B cell (primary cell): ENCODE data around the gene FHIT. TPM values are rescaled to one million over a fixed set of nuclear protein-coding genes. Genes with fewer than 3 reads are reported as not detected.

Experiments used
- ATAC-seq: fragments of 200-7000 bp; cut with Tn5 transposase; one replicate; pipeline ENCODE4 v1.10.0; 2021; ENCODE audit warnings: low read depth, mild to moderate bottlenecking, moderate number of reproducible peaks, moderate library complexity
- CTCF ChIA-PET: fragments of 350-600 bp; sonication (Branson Sonifier 250); formaldehyde crosslinking; loops from one replicate; lab custom pipeline; 2021; ENCODE audit warnings: antibody characterized with exemption, inconsistent platforms; lab: Charles Lee
- POLR2A ChIA-PET: fragments of 350-600 bp; sonication (Branson Sonifier 250); formaldehyde crosslinking; loops from one replicate; lab custom pipeline; 2021; ENCODE audit warnings: antibody characterized with exemption; lab: Charles Lee
- DNase-seq: peaks from one replicate; pipeline ENCODE4 v3.0.0; 2013
- H2AFZ ChIP-seq: 2 replicates; pipeline ENCODE4 v1.6.1; 2012; ENCODE audit warnings: mild to moderate bottlenecking, low read depth, low read length; ENCODE audit not compliant: insufficient read depth, poor library complexity, severe bottlenecking
- H3K27ac ChIP-seq, 2 donors: 1 replicate in 1 of 2; 2 replicates in 1 of 2; pipeline ENCODE4 v1.5.1; 2012 to 2013; ENCODE audit warnings: low read length in 2 of 2, mild to moderate bottlenecking in 2 of 2, moderate library complexity in 1 of 2
- H3K27me3 ChIP-seq, 4 experiments: fragments of 200-600 bp in 1 of 4; sonication (generic) in 1 of 4; replicated peaks in 1 of 4; 1 replicate in 2 of 4; 2 replicates in 2 of 4; pipeline versions ENCODE4 v1.6.1 to v1.7.0; 2013 to 2016; ENCODE audit warnings: low read length in 3 of 4, mild to moderate bottlenecking in 2 of 4, mixed read lengths in 1 of 4, moderate library complexity in 1 of 4; ENCODE audit not compliant: insufficient read depth in 4 of 4, control insufficient read depth in 3 of 4; ENCODE audit errors: control extremely low read depth in 1 of 4
- H3K36me3 ChIP-seq, 2 experiments: replicated peaks in 1 of 2; 1 replicate in 1 of 2; 2 replicates in 1 of 2; pipeline versions ENCODE4 v1.6.1 to v1.7.1; 2013; ENCODE audit warnings: low read length in 1 of 2; ENCODE audit not compliant: insufficient read depth in 2 of 2, control insufficient read depth in 1 of 2; ENCODE audit errors: control extremely low read depth in 1 of 2, extremely low read depth in 1 of 2
- H3K4me1 ChIP-seq, 2 donors: fragments of 200-600 bp in 1 of 2; sonication (generic) in 1 of 2; 1 replicate in 1 of 2; 2 replicates in 1 of 2; pipeline versions ENCODE4 v1.5.1 to v1.6.1; 2013 to 2017; ENCODE audit warnings: low read length in 2 of 2; ENCODE audit not compliant: control insufficient read depth in 2 of 2, insufficient read depth in 2 of 2
- H3K4me2 ChIP-seq: replicated peaks from 2 replicates; pipeline ENCODE3; 2012; ENCODE audit warnings: mild to moderate bottlenecking, low read depth, low read length; ENCODE audit not compliant: poor library complexity, severe bottlenecking
- H3K4me3 ChIP-seq, 5 experiments: fragments of 200-600 bp in 1 of 5; sonication (generic) in 1 of 5; 1 replicate in 3 of 5; 2 replicates in 2 of 5; pipeline versions ENCODE4 v1.5.1 to v1.7.0; 2011 to 2016; ENCODE audit warnings: low read length in 4 of 5, mild to moderate bottlenecking in 4 of 5, low read depth in 2 of 5, control low read depth in 1 of 5, moderate library complexity in 1 of 5; ENCODE audit not compliant: insufficient read depth in 1 of 5; ENCODE audit errors: control extremely low read depth in 1 of 5, extremely low read depth in 1 of 5
- H3K79me2 ChIP-seq: fragments of 200-600 bp; sonication (generic); one replicate; pipeline ENCODE4 v1.6.0; 2016; ENCODE audit warnings: low read length; ENCODE audit not compliant: control insufficient read depth, insufficient read depth
- H3K9ac ChIP-seq: fragments of 200-600 bp; sonication (generic); 2 replicates; pipeline ENCODE4 v1.6.1; 2017; ENCODE audit warnings: mild to moderate bottlenecking, low read length, moderate library complexity
- H3K9me3 ChIP-seq, 3 donors: one replicate each; pipeline versions ENCODE4 v1.6.1 to v1.7.1; 2013; ENCODE audit warnings: low read length in 2 of 3; ENCODE audit not compliant: control insufficient read depth in 2 of 3, insufficient read depth in 1 of 3; ENCODE audit errors: control extremely low read depth in 1 of 3
- H4K20me1 ChIP-seq: 2 replicates; pipeline ENCODE4 v1.6.0; 2012; ENCODE audit warnings: mild to moderate bottlenecking, low read length; ENCODE audit not compliant: insufficient read depth, control insufficient read depth, poor library complexity, severe bottlenecking
- H3K27ac Mint-ChIP-seq: one replicate; pipeline ENCODE4 v1.8.0; 2021; ENCODE audit warnings: mixed read lengths
- H3K27me3 Mint-ChIP-seq: one replicate; pipeline ENCODE4 v1.8.0; 2021; ENCODE audit warnings: mixed read lengths
- H3K4me1 Mint-ChIP-seq: one replicate; pipeline ENCODE4 v1.8.0; 2021; ENCODE audit warnings: mixed read lengths
- H3K4me3 Mint-ChIP-seq: one replicate; pipeline ENCODE4 v1.8.0; 2021; ENCODE audit warnings: mixed read lengths
- H3K9me3 Mint-ChIP-seq: one replicate; pipeline ENCODE4 v1.8.0; 2022; ENCODE audit warnings: mixed read lengths; ENCODE audit not compliant: insufficient read depth
- CTCF ChIP-seq: fragments of 200-600 bp; IDR thresholded peaks from one replicate; pipeline ENCODE4 v1.8.0; 2022; ENCODE audit warnings: antibody characterized with exemption, mild to moderate bottlenecking
- EZH2 ChIP-seq: IDR thresholded peaks from 2 replicates; pipeline ENCODE4 v1.6.1; 2012; ENCODE audit warnings: borderline replicate concordance, low read depth, mild to moderate bottlenecking, moderate library complexity, low read length; ENCODE audit not compliant: insufficient read depth, poor library complexity, severe bottlenecking
- WGBS: methylation state at CpG from one replicate; pipeline ENCODE4 v1.1.5; 2013; ENCODE audit warnings: missing lambda C conversion rate; ENCODE audit not compliant: insufficient coverage; 5-methylcytosine and 5-hydroxymethylcytosine counted together
- intact Hi-C: fragments of 100-400 bp; cut with micrococcal nuclease; formaldehyde crosslinking; loops from one replicate; pipeline ENCODE4 v1.10.0; 2022
- polyA plus RNA-seq: library from polyadenylated mRNA; depleted of rRNA; stranded (reverse); fragments of >200 nt; gene quantifications from 2 replicates; pipeline ENCODE4 v1.2.3, GENCODE V29; 2012
- total RNA-seq, 2 donors: library from RNA; stranded (reverse); fragments of 120-200 nt in 1 of 2; gene quantifications; 1 replicate in 1 of 2; 2 replicates in 1 of 2; pipeline versions ENCODE4 v1.2.3 to v1.2.4, GENCODE V29; 2013 to 2022

The FHIT gene
- total and polyA plus RNA-seq, 2 donors (not counting 1 experiment from before 2014, with no cell fraction given): 1.7 to 7.8 TPM

GRCh38 chr3:61297821-61298220 lies 46.6 kb upstream of the FHIT start:
- Histone ChIP-seq H3K4me1 (no peaks in the 10 kb centered on the region), H3K27ac (no peak overlapping the region), H2AFZ (no peak overlapping the region), H3K9me3 (no peaks in the 10 kb centered on the region), H4K20me1 (no peaks in the 10 kb centered on the region), H3K36me3 (no peaks in the 10 kb centered on the region), H3K4me2 (no peak overlapping the region), H3K79me2 (no peaks in the 10 kb centered on the region), H3K4me3 (no peak overlapping the region), H3K27me3 (no peaks in the 10 kb centered on the region), H3K9ac (no peak overlapping the region)
- CTCF ChIA-PET: no interaction called here
- Mint-ChIP-seq H3K9me3 (no peaks in the 10 kb centered on the region), H3K27me3 (peaks cover 5% of the 10 kb centered on the region), H3K4me1 (no peaks in the 10 kb centered on the region), H3K27ac (no peak overlapping the region), H3K4me3 (no peak overlapping the region)
- POLR2A ChIA-PET: no interaction called here
- DNase-seq (no peak), ATAC-seq (no peak)
- TF ChIP-seq EZH2: no peak
- no peak for TF ChIP-seq CTCF
- intact Hi-C loops: no loop called here
- no CpG with 5 or more reads among the region's 1 CpG for WGBS

GRCh38 chr3:61288446-61288845 lies 37.2 kb upstream of the FHIT start:
- H3K4me1 ChIP-seq: no peaks in the 10 kb centered on the region
- no peaks in the 10 kb centered on the region for H3K4me1 Mint-ChIP-seq
- POLR2A ChIA-PET: no interaction called here
- ATAC-seq (no peak), DNase-seq (no peak)
- H3K79me2 ChIP-seq: no peaks in the 10 kb centered on the region
- no peak overlapping the region for H3K4me3 ChIP-seq
- H3K27ac Mint-ChIP-seq: no peak overlapping the region
- H3K4me2 ChIP-seq: no peak overlapping the region
- no peak overlapping the region for H3K4me3 Mint-ChIP-seq
- no peak overlapping the region for H3K27ac ChIP-seq
- CTCF ChIA-PET: no interaction called here
- TF ChIP-seq CTCF: no peak
- no peak for TF ChIP-seq EZH2
- intact Hi-C loops: no loop called here
- WGBS: 89% methylated on average over 2 of the region's 5 CpGs
- H3K27me3 Mint-ChIP-seq: peaks cover 5% of the 10 kb centered on the region
- no peaks in the 10 kb centered on the region for H3K9me3 ChIP-seq
- H3K27me3 ChIP-seq: no peaks in the 10 kb centered on the region
- no peaks in the 10 kb centered on the region for H3K9me3 Mint-ChIP-seq
- H2AFZ ChIP-seq: no peak overlapping the region
- no peak overlapping the region for H3K9ac ChIP-seq
- H4K20me1 ChIP-seq: no peaks in the 10 kb centered on the region
- no peaks in the 10 kb centered on the region for H3K36me3 ChIP-seq
